A172 (cell line): ENCODE results near the gene CARD10. TPM values are rescaled to one million over a fixed set of nuclear protein-coding genes. Genes with fewer than 3 reads are reported as not detected.

Source experiments
- DNase-seq: peaks from one replicate; pipeline ENCODE4 v3.0.0-alpha.2; 2015; ENCODE audit warnings: low spot score
- total RNA-seq: library from RNA; depleted of rRNA; stranded (reverse); fragments of >200 nt; shearing (Covaris generic); gene quantifications from 2 replicates; pipeline ENCODE4 v1.2.3, GENCODE V29; 2014

CARD10 gene
- total RNA-seq, 1 experiment from 2014 or later: 20.4 TPM

GRCh38 chr22:37462983-37463382 is 56.2 kb downstream of the CARD10 start:
- DNase-seq: peak; percentile 35

- no peak for DNase-seq
These were observed 56.8 kb downstream of the CARD10 start for GRCh38 chr22:37462436-37462835.

GRCh38 chr22:37461961-37462360 is 57.3 kb downstream of the CARD10 start:
- DNase-seq: no peak

GRCh38 chr22:37460684-37461083 is 58.5 kb downstream of the CARD10 start:
- DNase-seq: no peak

- no peak for DNase-seq
These were observed 60.0 kb downstream of the CARD10 start for GRCh38 chr22:37459206-37459605.

GRCh38 chr22:37457093-37457893 is 61.9 kb downstream of the CARD10 start:
- DNase-seq: peak; percentile 57

GRCh38 chr22:37456346-37456745 is 62.9 kb downstream of the CARD10 start:
- no peak for DNase-seq

GRCh38 chr22:37455896-37456295 is 63.3 kb downstream of the CARD10 start:
- no peak for DNase-seq

GRCh38 chr22:37454857-37455686 is 64.1 kb downstream of the CARD10 start:
- DNase-seq: peak; percentile 87

GRCh38 chr22:37453696-37454095 is 65.5 kb downstream of the CARD10 start:
- DNase-seq: no peak

- DNase-seq: no peak
These were observed 68.0 kb downstream of the CARD10 start for GRCh38 chr22:37451218-37451617.

GRCh38 chr22:37449331-37450001 is 69.7 kb downstream of the CARD10 start:
- no peak for DNase-seq

GRCh38 chr22:37448516-37449127 is 70.6 kb downstream of the CARD10 start:
- no peak for DNase-seq

- no peak for DNase-seq
These were observed 73.7 kb downstream of the CARD10 start for GRCh38 chr22:37445501-37445900.

GRCh38 chr22:37443977-37444376 is 75.2 kb downstream of the CARD10 start:
- no peak for DNase-seq

- DNase-seq: no peak
These were observed 76.1 kb downstream of the CARD10 start for GRCh38 chr22:37443086-37443485.

- peak; percentile 29 for DNase-seq
These were observed 76.7 kb downstream of the CARD10 start for GRCh38 chr22:37442537-37442936.

GRCh38 chr22:37442135-37442534 is 77.1 kb downstream of the CARD10 start:
- DNase-seq: no peak

GRCh38 chr22:37440875-37441274 is 78.3 kb downstream of the CARD10 start:
- DNase-seq: no peak
